Measurements from ENCODE around the gene OSBPL7.
A peak's percentile ranks its signal among the peaks of the same experiment; 100 is the strongest.
"Not testable (repeated sequence)": the region's sequence is repeated elsewhere in the genome, so short reads cannot be mapped to it uniquely, and the experiment has no call there.

The OSBPL7 gene

GRCh38 chr17:47785538-47786123 lies 36.0 kb downstream of the OSBPL7 start:
- no peak for DNase-seq (ENCODE audit: extremely low spot score, insufficient read length, low read depth)
- no peak for FAIRE-seq

GRCh38 chr17:47781397-47781796 lies 40.2 kb downstream of the OSBPL7 start:
- FAIRE-seq (no peak), DNase-seq (ENCODE audit: extremely low spot score, insufficient read length, low read depth) (no peak)

DNA sequence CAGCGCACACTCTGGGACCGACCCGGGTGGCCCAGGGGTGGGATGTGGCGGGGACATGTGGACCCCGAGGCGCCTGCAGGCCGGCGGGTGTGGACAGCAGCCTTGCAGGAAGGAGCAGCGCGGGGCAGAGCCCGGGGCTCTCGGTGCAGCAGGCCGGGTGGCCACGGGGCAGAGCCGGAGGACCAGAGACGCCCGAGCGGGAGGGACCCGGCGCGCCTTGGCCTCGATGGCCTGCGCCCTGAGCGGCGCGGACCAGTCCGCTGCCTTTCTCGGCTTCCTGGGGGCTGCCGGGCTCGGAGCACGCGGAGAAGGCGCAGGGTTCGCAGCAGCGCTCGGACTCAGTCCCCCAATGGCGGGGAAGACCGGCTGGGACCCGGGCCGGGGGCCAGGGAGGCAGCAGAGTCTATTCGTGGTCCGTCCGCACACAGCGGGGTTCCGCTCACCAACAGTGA lies 43.4 kb downstream of the OSBPL7 start:
- no peak for FAIRE-seq
- no peak for DNase-seq (ENCODE audit: extremely low spot score, insufficient read length, low read depth)

DNA sequence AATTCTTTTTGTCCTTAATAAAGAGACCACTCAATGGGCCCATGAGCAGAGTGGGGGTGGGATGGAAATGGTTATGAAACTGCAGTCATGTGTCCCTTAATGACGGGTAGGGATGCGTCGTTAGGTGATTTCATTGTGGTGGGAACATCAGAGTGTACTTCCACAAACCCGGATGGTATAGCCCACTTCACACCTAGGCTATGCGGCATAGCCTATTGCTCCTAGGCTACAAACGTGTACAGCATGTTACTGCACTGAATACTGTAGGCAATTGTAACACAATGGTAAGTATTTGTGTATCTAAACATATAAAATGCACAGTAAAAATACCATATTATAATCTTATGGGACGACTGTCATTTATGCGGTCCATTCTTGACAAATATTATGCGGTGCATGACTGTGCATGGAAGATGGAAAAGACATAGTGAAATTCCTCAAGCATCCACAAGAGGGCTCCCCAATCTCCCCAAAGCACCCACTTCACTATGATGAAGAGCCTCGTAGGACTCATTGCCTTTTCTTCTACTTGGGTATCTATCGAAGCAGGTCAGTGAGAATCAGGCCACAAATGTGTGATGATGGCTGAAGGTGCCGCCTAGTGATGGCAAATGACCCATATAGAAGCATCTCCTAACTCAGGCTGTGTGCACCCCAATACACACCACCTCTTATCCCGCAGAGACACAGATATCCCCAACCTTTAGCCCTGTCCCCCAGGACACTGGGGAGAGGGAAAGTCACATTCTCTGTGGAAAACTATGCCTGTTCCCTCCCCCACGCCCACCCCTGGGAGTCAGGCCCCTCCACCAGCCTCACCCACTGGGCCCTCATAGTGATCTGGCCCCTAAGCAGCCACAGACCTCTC lies 45.0 kb downstream of the OSBPL7 start:
- FAIRE-seq: peak; percentile 85
- DNase-seq (ENCODE audit: extremely low spot score, insufficient read length, low read depth): peak; percentile 54

GRCh38 chr17:47774987-47775580 lies 46.5 kb downstream of the OSBPL7 start:
- FAIRE-seq: no peak
- no peak for DNase-seq (ENCODE audit: extremely low spot score, insufficient read length, low read depth)

DNA sequence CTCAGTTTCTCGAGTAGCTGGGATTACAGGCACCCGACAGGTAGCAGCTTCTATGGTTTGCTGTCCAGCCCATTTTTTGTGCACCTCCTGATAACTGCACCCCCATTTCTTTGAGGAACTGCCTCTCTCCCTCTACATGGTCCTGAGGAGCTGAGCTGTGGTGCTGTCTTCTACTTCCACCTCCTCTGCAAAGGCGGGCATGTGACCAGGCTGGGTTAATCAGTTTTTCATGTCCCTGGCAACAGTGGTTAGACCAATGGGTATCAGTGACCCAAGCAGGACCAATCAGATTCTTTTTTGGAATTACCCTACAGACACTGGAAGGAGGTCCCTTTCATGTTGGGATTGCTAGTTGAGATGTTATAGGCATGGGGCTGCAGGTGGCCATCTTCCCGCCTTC lies 47.3 kb downstream of the OSBPL7 start:
- DNase-seq (ENCODE audit: extremely low spot score, insufficient read length, low read depth) (no peak), FAIRE-seq (no peak)

- FAIRE-seq; DNase-seq (ENCODE audit: extremely low spot score, insufficient read length, low read depth): not testable (repeated sequence)
These were observed 47.9 kb downstream of the OSBPL7 start for GRCh38 chr17:47773649-47774048.

GRCh38 chr17:47763913-47764582 lies 57.5 kb downstream of the OSBPL7 start:
- no peak for DNase-seq (ENCODE audit: extremely low spot score, insufficient read length, low read depth)
- FAIRE-seq: no peak

- no peak for DNase-seq (ENCODE audit: extremely low spot score, insufficient read length, low read depth)
- no peak for FAIRE-seq
These were observed 58.9 kb downstream of the OSBPL7 start for GRCh38 chr17:47762728-47763127.

- no peak for FAIRE-seq
- DNase-seq (ENCODE audit: extremely low spot score, insufficient read length, low read depth): no peak
These were observed 61.0 kb downstream of the OSBPL7 start for GRCh38 chr17:47760409-47761140.

DNA sequence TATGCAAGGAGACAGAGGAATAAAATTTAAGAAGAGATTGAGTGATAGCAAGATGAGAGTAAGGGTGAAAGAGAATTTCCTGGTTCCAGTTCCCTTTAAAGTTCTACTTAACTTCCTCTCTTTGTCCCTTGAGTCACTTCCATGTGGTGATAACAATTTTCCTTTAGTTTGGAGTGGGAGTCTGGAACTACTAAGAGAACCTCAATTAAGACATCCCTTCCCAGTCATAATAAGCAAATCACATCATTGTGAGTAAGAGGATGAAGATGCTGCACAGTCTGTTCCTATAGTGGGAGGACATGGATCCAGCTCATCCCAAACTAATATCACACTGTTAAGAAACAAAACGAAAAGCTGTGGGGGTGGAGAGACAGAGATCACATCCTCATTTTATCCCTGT lies 64.2 kb downstream of the OSBPL7 start:
- FAIRE-seq (no peak), DNase-seq (ENCODE audit: extremely low spot score, insufficient read length, low read depth) (no peak)
